Upper lobe of left lung (tissue), 6 donors: ENCODE data around the gene CSF1R. TPM values are rescaled to one million over a fixed set of nuclear protein-coding genes. Genes with fewer than 3 reads are reported as not detected.

ENCODE experiments used
- ATAC-seq, 2 donors: fragments of 200-7000 bp; cut with Tn5 transposase; one replicate each; pipeline ENCODE4 v1.9.1; 2022; ENCODE audit warnings: mild to moderate bottlenecking in 2 of 2, moderate library complexity in 2 of 2; ENCODE audit not compliant: low FRiP score in 2 of 2
- DNase-seq, 2 donors: peaks; one replicate each; pipeline ENCODE4 v3.0.0-alpha.2; 2019 to 2020
- H3K27ac ChIP-seq, 4 donors: fragments of 200-600 bp; sonication (generic); one replicate each; pipeline ENCODE4 v1.5.1; 2016 to 2019
- H3K27me3 ChIP-seq, 4 donors: fragments of 200-600 bp; sonication (generic); one replicate each; pipeline ENCODE4 v1.5.1; 2017 to 2019
- H3K36me3 ChIP-seq, 4 donors: fragments of 200-600 bp; sonication (generic); one replicate each; pipeline ENCODE4 v1.5.1; 2016 to 2019
- H3K4me1 ChIP-seq, 4 donors: fragments of 200-600 bp; sonication (generic); one replicate each; pipeline ENCODE4 v1.5.1; 2018 to 2019
- H3K4me3 ChIP-seq, 4 donors: fragments of 200-600 bp; sonication (generic); one replicate each; pipeline ENCODE4 v1.5.1; 2017 to 2019; ENCODE audit warnings: mild to moderate bottlenecking in 2 of 4, moderate library complexity in 1 of 4
- H3K9me3 ChIP-seq, 4 donors: fragments of 200-600 bp; sonication (generic); one replicate each; pipeline ENCODE4 v1.5.1; 2018 to 2019
- CTCF ChIP-seq, 6 experiments: fragments of 450-650 bp in 4 of 6; fragments of 200-600 bp in 2 of 6; sonication (generic) in 2 of 6; IDR thresholded peaks; one replicate each; pipeline ENCODE4 v1.5.1; 2016 to 2019; ENCODE audit warnings: antibody characterized with exemption in 6 of 6
- EP300 ChIP-seq, 4 donors: sonication (generic); formaldehyde crosslinking; IDR thresholded peaks; one replicate each; pipeline ENCODE4 v1.5.1; 2017; ENCODE audit warnings: antibody characterized with exemption in 4 of 4, control low read depth in 2 of 4
- POLR2A ChIP-seq, 4 donors: fragments of 450-650 bp; IDR thresholded peaks; one replicate each; pipeline ENCODE4 v1.5.1; 2016 to 2017; ENCODE audit warnings: antibody characterized with exemption in 4 of 4, mild to moderate bottlenecking in 2 of 4
- POLR2AphosphoS5 ChIP-seq, 2 donors: sonication (generic); formaldehyde crosslinking; IDR thresholded peaks; one replicate each; pipeline ENCODE4 v1.5.1; 2017; ENCODE audit warnings: antibody characterized with exemption in 2 of 2
- WGBS, 2 donors: methylation state at CpG; one replicate each; pipeline ENCODE4 v1.1.5; 2017 to 2018; 5-methylcytosine and 5-hydroxymethylcytosine counted together
- total RNA-seq, 6 donors: library from RNA; depleted of rRNA in 4 of 6; stranded (reverse); fragments of >200 nt in 4 of 6; gene quantifications; one replicate each; pipeline versions ENCODE4 v1.1.0 to v1.2.1, GENCODE V29; 2016 to 2021
- donor health status: DM: no; HTN: no; CAD: no; lungs with moderate emphysema.
- donor health status: DM: no; HTN: yes; CAD: no; lungs with severe emphysema.

Gene CSF1R
- total RNA-seq, 6 donors from 2014 or later: 13.9 to 101 (median 57.9) TPM

- H3K27me3 ChIP-seq: no peaks in the 10 kb centered on the region
- no peak for ATAC-seq
- H3K9me3 ChIP-seq: no peaks in the 10 kb centered on the region
- peaks cover 0 to 56% (median 2%) of the 10 kb centered on the region in 4 donors for H3K36me3 ChIP-seq
- H3K4me1 ChIP-seq: peaks cover 0 to 6% (median 3%) of the 10 kb centered on the region in 4 donors
- no peak overlapping the region for H3K27ac ChIP-seq
- peak in 1 of 2 donors; percentile 14 for DNase-seq
- WGBS, 2 donors: 83 to 90% methylated on average over 1 to 3 of the region's 3 CpGs
- no peak overlapping the region for H3K4me3 ChIP-seq
- TF ChIP-seq POLR2A (IDR thresholded peaks at IDR 0.05): no peak
These were observed 33.7 kb upstream of the CSF1R start for GRCh38 chr5:150120062-150120441.

- peaks cover 0 to 60% (median 2%) of the 10 kb centered on the region in 4 donors for H3K36me3 ChIP-seq
- peak in 1 of 2 donors; percentile 21 for DNase-seq
These were observed 33.2 kb upstream of the CSF1R start for GRCh38 chr5:150119421-150120061.

GRCh38 chr5:150118561-150119229, 32.3 kb upstream of the CSF1R start:
- peaks cover 0 to 6% (median 3%) of the 10 kb centered on the region in 4 donors for H3K4me1 ChIP-seq
- H3K27me3 ChIP-seq: no peaks in the 10 kb centered on the region
- H3K36me3 ChIP-seq: peaks cover 0 to 56% (median 2%) of the 10 kb centered on the region in 4 donors
- no peaks in the 10 kb centered on the region for H3K9me3 ChIP-seq
- TF ChIP-seq POLR2A (IDR thresholded peaks at IDR 0.05): no peak
- TF ChIP-seq EP300 (IDR thresholded peaks at IDR 0.05): no peak
- no peak for TF ChIP-seq POLR2AphosphoS5 (IDR thresholded peaks at IDR 0.05)
- no peak for TF ChIP-seq CTCF (IDR thresholded peaks at IDR 0.05)
- DNase-seq (peak in 1 of 2 donors; percentile 9), ATAC-seq (no peak)
- no peak overlapping the region for H3K4me3 ChIP-seq
- no peak overlapping the region for H3K27ac ChIP-seq
- WGBS, 2 donors: 87% methylated on average over 9 to 11 of the region's 11 CpGs

More at GRCh38 chr5:150119421-150120061, 33.2 kb upstream of the CSF1R start:
- H3K27me3 ChIP-seq: no peaks in the 10 kb centered on the region
- no peak for ATAC-seq
- TF ChIP-seq EP300 (IDR thresholded peaks at IDR 0.05) (no peak), CTCF (IDR thresholded peaks at IDR 0.05) (peak in 1 of 6 experiments; percentile 9)
- no peak overlapping the region for H3K4me3 ChIP-seq
- no peak overlapping the region for H3K27ac ChIP-seq
- H3K4me1 ChIP-seq: peaks cover 0 to 6% (median 3%) of the 10 kb centered on the region in 4 donors
- H3K9me3 ChIP-seq: no peaks in the 10 kb centered on the region
- WGBS, 2 donors: 79 to 80% methylated on average over 7 to 10 of the region's 10 CpGs

GRCh38 chr5:150117945-150118560, 31.7 kb upstream of the CSF1R start:
- WGBS, 2 donors: 64 to 78% methylated on average over 2 to 9 of the region's 9 CpGs
- no peaks in the 10 kb centered on the region for H3K9me3 ChIP-seq
- peaks cover 0 to 55% (median 2%) of the 10 kb centered on the region in 4 donors for H3K36me3 ChIP-seq
- no peak overlapping the region for H3K27ac ChIP-seq
- no peak for ATAC-seq
- H3K4me1 ChIP-seq: peaks cover 5 to 11% (median 7%) of the 10 kb centered on the region in 4 donors
- TF ChIP-seq POLR2A (IDR thresholded peaks at IDR 0.05) (no peak), POLR2AphosphoS5 (IDR thresholded peaks at IDR 0.05) (no peak), CTCF (IDR thresholded peaks at IDR 0.05) (no peak), EP300 (IDR thresholded peaks at IDR 0.05) (no peak)
- no peak overlapping the region for H3K4me3 ChIP-seq
- DNase-seq: peak in 1 of 2 donors; percentile 7
- H3K27me3 ChIP-seq: no peaks in the 10 kb centered on the region

GRCh38 chr5:150116667-150117400, 30.5 kb upstream of the CSF1R start:
- no peaks in the 10 kb centered on the region for H3K27me3 ChIP-seq
- peaks cover 0 to 46% (median 0%) of the 10 kb centered on the region in 4 donors for H3K36me3 ChIP-seq
- ATAC-seq (no peak), DNase-seq (peak in 1 of 2 donors; percentile 12)
- H3K27ac ChIP-seq: no peak overlapping the region
- no peak overlapping the region for H3K4me3 ChIP-seq
- H3K9me3 ChIP-seq: no peaks in the 10 kb centered on the region
- WGBS, 2 donors: 94 to 95% methylated on average over 7 to 10 of the region's 10 CpGs
- TF ChIP-seq CTCF (IDR thresholded peaks at IDR 0.05) (no peak), EP300 (IDR thresholded peaks at IDR 0.05) (no peak), POLR2A (IDR thresholded peaks at IDR 0.05) (no peak), POLR2AphosphoS5 (IDR thresholded peaks at IDR 0.05) (no peak)
- peaks cover 6 to 9% (median 7%) of the 10 kb centered on the region in 4 donors for H3K4me1 ChIP-seq
